BJ (cell line): ENCODE measurements around the gene CADM2. TPM values are rescaled to one million over a fixed set of nuclear protein-coding genes. Genes with fewer than 3 reads are reported as not detected.

Source experiments
- CTCF ChIA-PET: fragments of 350-600 bp; formaldehyde crosslinking; extraction: SDS; loops from one replicate; lab custom pipeline; 2021; ENCODE audit warnings: antibody characterized with exemption, inconsistent platforms; lab: Yijun Ruan, JAX
- POLR2A ChIA-PET: fragments of 300-600 bp; sonication (Branson Sonifier 250); formaldehyde crosslinking; extraction: SDS; loops from one replicate; lab custom pipeline; 2021; ENCODE audit warnings: antibody characterized with exemption; lab: Charles Lee
- DNase-seq: peaks from one replicate; pipeline ENCODE4 v3.0.0-alpha.2; 2011; ENCODE audit warnings: low read depth
- H3K27me3 ChIP-seq: 2 replicates; pipeline ENCODE4 v1.6.0; 2011; ENCODE audit warnings: low read length; ENCODE audit not compliant: control insufficient read depth, insufficient read depth
- H3K36me3 ChIP-seq: 2 replicates; pipeline ENCODE4 v1.5.1; 2011; ENCODE audit warnings: low read length; ENCODE audit not compliant: control insufficient read depth, insufficient read depth
- H3K4me3 ChIP-seq: 2 replicates; pipeline ENCODE4 v1.5.1; 2011; ENCODE audit warnings: low read depth, mild to moderate bottlenecking, control low read depth, low read length
- CTCF ChIP-seq: IDR thresholded peaks from 2 replicates; pipeline ENCODE4 v1.5.1; 2011; ENCODE audit warnings: low read depth, mild to moderate bottlenecking, control low read depth, inconsistent platforms, low read length, moderate library complexity; ENCODE audit not compliant: insufficient read depth
- polyA plus RNA-seq: library from polyadenylated mRNA; depleted of rRNA; stranded (reverse); fragments of >200 nt; gene quantifications from 2 replicates; pipeline ENCODE4 v1.2.3, GENCODE V29; 2011

CADM2 gene
- polyA plus RNA-seq, 1 experiment, result not detected

- H3K27me3 ChIP-seq, result peaks cover 8% of the 10 kb centered on the region; the same call in 1 of the 2 replicates
- no peak for TF ChIP-seq CTCF
- ChIA-PET POLR2A (no interaction called here), CTCF (no interaction called here)
- no peaks in the 10 kb centered on the region for H3K36me3 ChIP-seq
- DNase-seq, result no peak
- H3K4me3 ChIP-seq, result no peak overlapping the region
Measured at GRCh38 chr3:84962415-84962814, 3.6 kb downstream of the CADM2 start.

GRCh38 chr3:84963137-84963536, 4.3 kb downstream of the CADM2 start:
- no peak for TF ChIP-seq CTCF
- H3K36me3 ChIP-seq, result no peaks in the 10 kb centered on the region
- no peak for DNase-seq
- no peak overlapping the region for H3K4me3 ChIP-seq
- ChIA-PET POLR2A (no interaction called here), CTCF (no interaction called here)
- H3K27me3 ChIP-seq, result peaks cover 8% of the 10 kb centered on the region; the same call in 1 of the 2 replicates

- DNase-seq, result no peak
- CTCF ChIA-PET, result no interaction called here
- H3K36me3 ChIP-seq, result no peaks in the 10 kb centered on the region
- POLR2A ChIA-PET, result no interaction called here
- no peak for TF ChIP-seq CTCF
- H3K4me3 ChIP-seq, result no peak overlapping the region
- H3K27me3 ChIP-seq, result peaks cover 3% of the 10 kb centered on the region; the same call in 1 of the 2 replicates
Measured at GRCh38 chr3:84965141-84965540, 6.4 kb downstream of the CADM2 start.

DNA sequence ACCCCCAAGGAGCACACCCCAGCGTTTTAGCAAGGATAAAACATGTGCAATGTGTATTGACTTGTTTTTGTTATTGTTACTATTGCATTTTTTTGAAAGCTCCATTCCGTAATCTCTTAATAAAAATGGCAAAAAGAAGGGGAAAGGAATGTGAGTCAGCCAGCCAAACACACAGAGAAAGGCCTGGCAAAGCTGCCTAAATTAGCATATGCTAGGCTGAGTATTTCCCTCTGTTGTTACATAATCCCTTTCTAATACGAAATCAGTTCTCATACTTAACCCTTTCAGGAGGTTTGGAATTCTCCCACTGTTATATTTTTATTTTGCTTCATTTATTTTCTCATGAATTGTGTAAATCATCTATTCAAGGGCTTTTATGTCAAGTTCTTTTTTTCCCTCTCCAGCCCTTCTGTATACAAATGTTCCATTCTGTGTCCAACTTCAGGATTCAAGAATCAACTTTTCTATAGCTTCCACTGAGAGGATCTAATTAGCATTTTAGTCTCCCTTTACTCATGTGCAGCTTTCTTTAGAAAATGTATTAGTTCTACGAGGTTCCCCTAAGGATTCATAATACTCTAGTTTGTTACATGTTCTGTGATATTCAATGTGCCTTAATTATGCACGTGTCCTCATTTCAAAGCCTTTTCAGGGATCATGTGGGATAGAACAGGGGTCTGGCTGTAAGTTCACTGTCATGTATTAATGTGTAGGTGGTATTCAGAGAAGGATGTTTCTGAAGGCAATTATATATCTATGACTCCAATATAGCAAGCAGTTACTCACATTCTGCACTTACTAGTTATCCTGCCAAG, 9.2 kb downstream of the CADM2 start:
- H3K27me3 ChIP-seq, result no peaks in the 10 kb centered on the region
- no peak for DNase-seq

More for the DNA sequence above, 9.2 kb downstream of the CADM2 start:
- ChIA-PET CTCF (no interaction called here), POLR2A (no interaction called here)
- no peak for TF ChIP-seq CTCF
- Histone ChIP-seq H3K36me3 (no peaks in the 10 kb centered on the region), H3K4me3 (no peak overlapping the region)
